CD4-positive, alpha-beta T cell treated with Interleukin-21 for 1 hour (primary cell): Measurements from ENCODE around the gene TPT1.
"Not testable (repeated sequence)": the region's sequence is repeated elsewhere in the genome, so short reads cannot be mapped to it uniquely, and the experiment has no call there.

ENCODE experiments used
- DNase-seq: peaks from one replicate; pipeline ENCODE4 v3.0.0-alpha.2; 2020

TPT1 gene

DNA sequence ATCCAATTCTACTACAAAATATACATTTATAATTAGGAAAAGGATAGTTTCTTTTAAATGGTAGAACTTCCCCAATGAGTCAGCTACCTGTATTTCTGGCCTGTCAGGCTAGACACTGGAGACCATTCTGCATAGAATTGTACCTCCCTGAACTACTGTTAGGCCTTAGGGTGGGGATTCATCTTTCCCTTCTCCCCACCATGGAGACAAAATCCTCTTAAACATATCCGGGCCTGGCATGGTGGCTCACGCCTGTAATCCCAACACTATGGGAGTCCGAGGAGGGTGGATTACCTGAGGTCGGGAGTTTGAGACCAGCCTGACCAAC lies 24.5 kb upstream of the TPT1 start:
- DNase-seq = no peak

DNA sequence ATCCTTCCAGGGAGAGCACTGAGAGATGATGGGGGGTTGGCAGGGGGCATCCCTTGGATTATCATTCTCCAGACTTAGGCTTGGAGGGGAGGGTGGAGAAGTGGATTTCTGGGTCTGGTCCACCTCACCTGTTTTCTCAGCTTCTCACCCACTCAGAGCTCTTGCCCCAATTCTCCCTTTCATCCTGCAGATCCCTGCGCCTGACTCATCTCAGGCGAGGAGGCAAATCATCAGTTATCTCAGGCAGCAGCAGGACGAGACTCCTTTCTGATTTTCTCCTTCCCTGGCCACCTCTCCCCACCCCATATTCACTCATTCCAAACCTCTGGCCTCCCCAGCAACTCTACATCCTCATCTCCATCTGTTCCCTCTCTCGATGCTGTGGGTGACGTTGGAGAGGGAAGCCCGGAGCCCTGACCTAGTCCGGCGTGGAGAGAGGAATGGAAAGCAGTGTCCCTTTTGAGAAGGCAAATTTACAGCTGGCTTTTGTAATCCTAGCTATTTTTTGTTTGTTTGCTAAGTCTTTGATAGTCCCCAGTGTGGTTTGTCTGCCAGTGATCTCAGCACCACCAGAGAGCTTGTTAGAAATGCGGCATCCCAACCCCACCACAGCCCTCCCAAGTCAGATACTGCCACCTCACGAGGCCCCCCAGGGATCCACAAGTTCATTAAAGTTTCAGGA lies 24.0 kb upstream of the TPT1 start:
- DNase-seq = no peak

DNA sequence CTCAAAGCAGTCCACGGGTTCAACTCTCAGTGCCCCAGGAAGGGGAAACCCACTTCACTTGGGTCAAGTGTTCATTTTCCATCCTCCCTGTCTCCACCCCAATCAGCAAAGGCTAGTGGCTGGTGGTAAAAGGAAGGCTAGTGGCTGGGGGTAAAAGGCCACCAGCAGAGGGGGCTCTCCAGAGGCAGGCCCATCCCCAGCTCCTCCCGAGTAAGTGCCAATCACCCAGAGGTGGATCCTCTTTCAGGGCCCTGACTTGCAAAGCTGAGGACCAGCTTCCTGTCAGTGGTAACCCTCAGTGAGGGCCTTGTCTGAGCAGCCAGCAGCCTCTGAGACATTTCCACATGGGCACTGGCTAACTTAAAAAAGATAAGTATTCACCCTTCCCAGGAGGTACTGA lies 22.0 kb upstream of the TPT1 start:
- no peak for DNase-seq

DNA sequence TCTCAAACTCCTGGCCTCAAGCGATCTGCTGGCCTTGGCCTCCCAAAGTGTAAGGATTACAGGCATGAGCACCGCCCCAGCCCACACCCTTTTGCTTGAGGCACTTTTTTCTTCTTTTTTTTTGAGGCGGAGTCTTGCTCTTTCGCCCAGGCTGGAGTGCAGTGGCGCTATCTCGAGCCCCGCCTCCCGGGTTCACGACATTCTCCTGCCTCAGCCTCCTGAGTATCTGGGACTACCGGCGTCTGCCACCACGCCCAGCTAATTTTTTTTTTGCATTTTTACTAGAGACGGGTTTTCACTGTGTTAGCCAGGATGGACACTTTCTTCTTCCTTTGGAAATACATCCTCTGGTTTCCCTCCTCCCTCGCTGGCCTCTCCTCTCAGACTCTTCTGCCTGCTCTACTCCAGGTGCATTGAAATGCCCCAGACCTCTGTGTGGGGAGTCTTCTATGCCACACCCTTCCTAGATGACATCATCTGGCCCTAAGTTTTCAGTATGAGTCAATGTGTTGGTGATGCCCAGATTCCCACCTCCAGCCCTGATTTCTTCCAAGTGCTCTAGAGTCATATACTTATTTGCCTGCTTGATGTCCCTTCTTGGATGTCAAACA lies 20.7 kb upstream of the TPT1 start:
- DNase-seq = no peak

DNA sequence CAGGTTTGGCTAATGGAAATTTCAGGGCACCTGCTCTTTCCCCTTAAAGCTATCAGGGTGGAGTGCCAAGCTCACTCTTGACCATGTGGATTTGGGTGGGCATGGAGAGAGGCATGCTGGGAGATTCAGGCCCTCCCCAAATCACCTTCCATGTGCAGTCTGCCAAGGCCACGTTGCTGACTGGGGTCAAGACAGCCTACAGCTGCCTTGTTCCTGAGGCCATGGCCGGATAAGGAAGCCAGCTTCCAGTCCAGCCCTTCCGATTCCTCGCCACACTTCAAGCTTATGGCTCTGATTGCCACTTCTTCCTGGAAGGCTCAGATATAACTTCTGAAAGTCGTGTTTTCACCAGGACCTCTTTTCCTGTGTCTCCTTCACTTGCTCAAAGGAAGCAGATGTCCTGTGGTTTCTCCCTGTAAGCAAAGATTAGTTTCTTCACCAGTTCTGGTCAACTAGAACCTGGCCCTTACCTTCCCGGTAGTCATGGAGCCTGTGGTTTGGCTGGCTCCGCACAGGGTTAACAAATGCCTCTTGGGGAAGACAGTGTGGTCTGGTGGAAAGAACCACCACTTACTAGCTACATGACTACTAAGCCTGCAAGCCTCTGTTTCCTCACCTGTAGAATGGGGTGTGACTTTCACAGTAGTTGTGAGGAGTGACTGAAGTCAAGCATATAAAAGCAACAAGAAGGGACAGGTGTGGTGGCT lies 16.1 kb upstream of the TPT1 start:
- no peak for DNase-seq

DNA sequence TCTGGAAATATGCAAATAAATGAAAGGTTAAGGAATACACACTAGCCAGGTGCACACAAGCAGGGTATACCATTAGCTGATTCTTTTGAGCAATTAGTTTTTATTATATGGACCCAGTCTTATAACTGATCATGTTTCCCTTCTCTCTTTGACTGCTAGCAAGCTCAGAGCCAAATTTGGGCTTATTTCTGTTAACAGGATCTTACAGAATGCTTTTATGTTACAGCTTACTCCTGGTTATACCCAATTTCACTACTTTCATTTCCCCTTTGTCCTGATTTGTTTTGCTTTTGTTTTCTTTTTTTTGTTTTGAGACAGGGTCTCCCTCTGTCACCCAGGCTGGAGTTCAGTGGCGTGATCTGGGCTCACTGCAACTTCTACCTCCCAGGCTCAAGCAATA lies 12.9 kb upstream of the TPT1 start:
- DNase-seq = no peak

DNA sequence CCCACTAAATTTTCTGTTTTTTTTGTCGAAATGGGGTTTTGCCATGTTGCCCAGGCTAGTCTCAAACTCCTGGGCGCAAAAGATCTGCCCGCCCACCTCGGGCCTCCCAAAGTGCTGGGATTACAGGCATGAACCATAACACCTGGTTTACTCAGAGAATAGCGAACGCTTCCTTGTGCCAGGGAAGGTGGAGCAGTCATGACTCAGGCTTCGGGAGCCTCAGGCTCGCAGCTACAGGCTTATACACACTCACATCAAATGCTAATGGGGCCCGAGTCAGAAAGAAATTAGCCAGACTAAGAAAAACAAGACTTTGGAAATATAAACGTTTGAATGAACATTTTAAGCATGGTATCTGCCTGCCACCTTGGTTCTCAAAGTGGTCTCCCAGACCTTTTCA lies 11.0 kb upstream of the TPT1 start:
- no peak for DNase-seq

DNA sequence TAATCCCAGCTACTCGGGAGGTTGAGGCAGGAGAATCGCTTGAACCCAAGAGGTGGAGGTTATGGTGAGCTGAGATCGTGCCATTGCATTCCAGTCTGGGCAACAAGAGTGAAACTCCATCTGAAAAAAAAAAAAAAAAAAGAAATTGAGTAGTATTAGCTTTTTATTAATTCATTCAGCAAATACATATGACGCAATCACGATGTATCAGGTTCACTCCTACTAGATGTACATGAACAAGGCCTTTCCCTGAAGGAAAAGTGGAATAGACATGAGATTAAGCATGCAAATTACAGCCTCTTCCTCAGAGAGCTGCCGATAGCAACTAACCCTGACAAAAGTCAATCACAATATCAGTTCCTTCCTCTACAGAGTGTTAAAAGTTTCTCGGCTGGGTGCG lies 9.2 kb upstream of the TPT1 start:
- no peak for DNase-seq

DNA sequence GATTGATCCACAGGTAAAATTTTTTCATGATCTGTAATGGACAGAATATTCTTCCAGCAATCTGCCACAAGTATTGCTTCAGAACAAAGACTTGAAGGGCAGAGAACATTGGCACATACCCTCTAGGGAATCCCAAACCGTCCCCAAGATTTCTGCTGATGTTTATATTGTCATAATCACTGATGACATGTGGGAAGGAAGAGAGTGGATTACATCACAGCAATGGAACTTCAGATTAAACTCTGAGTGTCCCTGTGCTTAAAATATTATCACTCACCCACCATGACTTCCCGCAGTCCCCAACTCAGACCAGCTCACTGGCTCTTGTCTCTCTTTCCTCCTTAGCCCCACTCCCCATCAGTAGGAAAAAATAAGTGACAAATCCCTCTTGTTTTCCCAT lies 8.5 kb upstream of the TPT1 start:
- DNase-seq = no peak

DNA sequence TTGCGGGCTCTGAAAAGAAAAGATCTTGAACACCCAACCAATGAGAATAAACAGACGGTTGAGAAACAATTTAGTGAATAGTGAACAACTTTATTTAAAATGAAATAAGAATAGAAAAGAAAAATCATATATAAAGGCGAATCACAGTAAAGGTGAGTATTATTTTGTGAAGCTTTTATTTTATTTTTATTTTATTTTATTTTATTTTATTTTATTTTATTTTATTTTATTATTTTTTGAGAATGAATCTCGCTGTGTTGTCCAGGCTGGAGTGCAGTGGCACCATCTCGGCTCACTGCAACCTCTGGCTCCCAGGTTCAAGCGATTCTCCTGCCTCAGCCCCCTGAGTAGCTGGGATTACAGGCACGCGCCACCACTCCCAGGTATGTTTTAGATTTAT lies 3.1 kb upstream of the TPT1 start:
- not testable (repeated sequence) for DNase-seq

DNA sequence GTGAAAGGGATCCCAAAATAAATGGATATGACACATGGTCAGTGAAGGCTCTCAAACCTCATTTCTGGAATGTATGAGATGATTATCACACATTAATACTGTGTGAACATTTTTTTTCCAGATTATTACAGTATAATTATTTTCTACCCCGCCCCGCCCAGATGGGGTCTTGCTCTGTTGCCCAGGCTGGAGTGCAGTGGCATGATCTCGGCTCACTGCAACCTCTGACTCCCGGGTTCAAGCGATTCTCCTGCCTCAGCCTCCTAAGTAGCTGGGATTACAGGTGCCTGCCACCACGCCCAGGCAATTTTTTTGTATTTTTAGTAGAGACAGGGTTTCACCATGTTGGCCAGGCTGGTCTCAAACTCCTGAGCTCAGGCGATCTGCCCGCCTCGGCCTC lies 2.1 kb upstream of the TPT1 start:
- not testable (repeated sequence) for DNase-seq

DNA sequence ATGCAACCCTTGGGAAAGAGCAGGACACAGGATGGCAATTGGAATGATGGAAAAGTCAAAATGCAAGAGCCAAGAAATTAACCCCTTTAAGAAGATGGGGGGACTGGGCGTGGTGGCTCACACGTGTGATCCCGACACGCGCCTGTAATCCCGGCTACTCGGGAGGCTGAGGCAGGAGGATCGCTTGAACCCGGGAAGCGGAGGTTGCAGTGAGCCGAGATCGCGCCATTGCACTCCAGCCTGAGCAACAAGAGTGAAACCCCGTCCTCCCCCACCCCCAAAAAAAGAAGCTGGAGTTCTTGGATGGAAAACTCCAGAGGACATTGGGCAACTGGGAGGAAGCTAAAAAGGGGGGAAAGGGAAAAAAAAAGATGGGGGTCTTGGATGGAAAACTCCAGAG lies 1.7 kb upstream of the TPT1 start:
- not testable (repeated sequence) for DNase-seq

DNA sequence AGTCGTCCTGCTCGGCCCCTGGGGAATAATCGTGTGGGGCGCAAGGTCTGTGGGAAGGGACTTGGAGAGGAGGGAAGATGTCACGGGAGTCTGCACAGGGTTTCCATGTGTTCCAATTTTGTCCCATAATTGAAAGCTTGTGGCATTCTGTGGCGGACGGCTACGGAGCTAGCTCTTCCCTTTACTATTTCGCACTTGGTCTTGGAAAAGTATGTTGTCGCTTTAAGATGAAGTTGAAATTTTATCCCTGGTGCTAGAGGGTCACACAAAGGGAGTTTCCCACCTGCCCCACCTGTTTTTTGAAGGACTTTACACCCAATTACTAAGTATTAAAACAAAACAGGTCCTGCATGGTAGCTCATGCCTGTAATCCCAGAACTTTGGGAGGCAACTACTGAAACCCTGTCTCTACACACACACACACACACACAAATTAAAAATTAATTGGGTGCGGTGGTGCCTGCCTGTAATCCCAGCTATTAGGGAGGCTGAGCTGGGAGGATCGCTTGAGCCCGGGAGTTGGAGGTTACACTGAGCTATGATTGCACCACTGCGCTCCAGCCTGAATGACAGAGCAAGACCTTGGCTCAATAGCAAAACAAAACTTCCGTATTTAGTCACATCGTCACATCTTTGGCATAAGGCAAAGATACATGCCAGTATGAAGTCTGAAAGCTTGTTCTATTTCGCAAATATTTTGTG lies 967 bp upstream of the TPT1 start:
- no peak for DNase-seq

DNA sequence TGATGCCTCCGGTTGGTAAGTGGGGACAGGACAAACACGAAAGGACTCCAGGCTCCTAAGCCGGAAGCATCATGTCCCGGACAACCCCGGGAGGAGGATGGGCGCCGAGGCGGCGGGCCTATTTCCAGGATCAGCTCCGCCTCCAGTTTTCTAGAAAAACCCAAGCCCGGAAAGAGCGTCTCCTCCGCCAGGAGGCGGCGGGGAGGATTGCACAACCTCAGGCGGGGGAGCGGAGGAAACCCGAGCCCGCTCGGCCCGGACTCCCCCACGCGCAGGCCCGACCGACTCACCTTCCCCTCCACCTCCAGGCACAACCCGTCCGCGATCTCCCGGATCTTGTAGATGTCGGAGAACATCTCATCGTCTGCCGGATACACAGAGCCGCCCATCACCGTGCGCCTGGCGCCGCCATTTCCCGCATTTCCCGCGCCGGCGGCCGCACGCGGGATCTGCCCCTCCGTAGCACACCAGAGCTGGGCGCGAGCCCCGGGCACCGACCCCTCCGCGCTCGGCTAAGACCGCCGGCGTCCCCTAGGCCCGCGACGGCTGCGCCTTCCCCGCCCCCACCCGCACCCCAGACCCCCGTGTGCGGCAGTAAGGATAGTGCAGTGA lies 455 bp downstream of the TPT1 start:
- DNase-seq = peak; percentile 88

DNA sequence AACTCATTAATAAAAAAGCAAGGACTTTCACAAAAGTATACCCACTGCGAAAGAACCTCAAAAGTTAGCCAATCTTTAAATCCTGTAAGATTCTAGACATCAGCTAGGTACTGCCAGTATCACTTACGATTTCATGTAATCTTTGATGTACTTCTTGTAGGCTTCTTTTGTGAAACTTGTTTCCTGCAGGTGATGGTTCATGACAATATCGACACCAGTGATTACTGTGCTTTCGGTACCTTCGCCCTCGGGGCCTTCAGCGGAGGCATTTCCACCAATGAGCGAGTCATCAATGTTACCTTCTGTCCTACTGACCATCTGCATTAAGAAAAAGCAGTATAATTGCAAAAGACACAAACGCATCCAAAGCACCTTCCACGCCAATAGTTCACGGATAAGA lies 1.1 kb downstream of the TPT1 start:
- DNase-seq = peak; percentile 37

DNA sequence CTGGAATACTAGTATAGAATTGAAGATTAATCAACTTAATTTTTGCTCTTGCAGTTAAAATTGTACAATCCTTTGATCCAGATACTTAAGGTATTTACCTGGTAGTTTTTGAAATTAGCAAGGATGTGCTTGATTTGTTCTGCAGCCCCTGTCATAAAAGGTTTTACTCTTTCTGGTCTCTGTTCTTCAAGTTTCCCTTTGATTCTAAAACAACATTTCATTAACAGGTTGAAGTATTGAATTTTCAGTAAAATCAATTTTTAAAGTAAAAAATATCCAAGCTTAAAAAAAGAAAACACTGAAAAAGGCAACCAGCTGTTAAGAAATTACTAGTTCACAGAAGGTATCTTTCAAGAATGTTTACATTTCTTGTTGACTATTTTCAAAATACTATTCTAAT lies 1.6 kb downstream of the TPT1 start:
- DNase-seq = no peak

DNA sequence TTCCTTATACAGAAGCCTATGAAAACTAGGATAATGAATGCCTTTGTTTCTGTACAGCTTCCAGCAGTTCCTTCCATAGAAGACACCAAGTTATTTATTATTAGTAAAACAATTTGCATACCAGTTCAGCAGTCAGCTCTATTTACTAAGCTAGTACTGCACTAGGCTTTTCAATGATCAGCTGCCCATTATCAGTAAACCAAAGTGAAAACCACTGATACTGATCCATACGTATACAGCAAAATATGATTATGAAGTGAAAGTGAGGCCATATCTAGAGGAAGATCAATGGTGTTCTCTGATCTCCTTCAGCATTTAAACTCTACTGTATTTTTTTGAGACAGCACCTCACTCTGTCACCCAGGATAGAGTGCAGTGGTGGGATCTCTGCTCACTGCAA lies 3.2 kb downstream of the TPT1 start:
- peak; percentile 24 for DNase-seq

DNA sequence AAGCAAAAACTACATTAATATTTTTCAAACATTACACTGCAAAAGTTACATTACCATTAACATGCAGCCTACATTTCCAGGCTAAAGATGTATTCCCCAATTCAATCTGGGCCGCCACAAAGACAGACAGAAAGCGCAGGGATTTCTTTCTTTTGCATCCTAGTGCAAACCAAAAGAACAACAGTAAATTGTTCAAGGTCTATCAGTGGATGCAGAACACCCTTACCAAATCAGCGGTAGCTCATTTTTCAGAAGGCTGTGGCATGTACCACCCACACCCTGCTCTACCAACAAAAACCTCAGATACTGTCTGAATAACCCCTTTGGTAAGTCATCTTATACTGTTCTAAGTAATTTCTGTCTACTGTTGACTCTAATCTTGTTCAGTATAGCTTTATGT lies 3.6 kb downstream of the TPT1 start:
- DNase-seq = peak; percentile 24

DNA sequence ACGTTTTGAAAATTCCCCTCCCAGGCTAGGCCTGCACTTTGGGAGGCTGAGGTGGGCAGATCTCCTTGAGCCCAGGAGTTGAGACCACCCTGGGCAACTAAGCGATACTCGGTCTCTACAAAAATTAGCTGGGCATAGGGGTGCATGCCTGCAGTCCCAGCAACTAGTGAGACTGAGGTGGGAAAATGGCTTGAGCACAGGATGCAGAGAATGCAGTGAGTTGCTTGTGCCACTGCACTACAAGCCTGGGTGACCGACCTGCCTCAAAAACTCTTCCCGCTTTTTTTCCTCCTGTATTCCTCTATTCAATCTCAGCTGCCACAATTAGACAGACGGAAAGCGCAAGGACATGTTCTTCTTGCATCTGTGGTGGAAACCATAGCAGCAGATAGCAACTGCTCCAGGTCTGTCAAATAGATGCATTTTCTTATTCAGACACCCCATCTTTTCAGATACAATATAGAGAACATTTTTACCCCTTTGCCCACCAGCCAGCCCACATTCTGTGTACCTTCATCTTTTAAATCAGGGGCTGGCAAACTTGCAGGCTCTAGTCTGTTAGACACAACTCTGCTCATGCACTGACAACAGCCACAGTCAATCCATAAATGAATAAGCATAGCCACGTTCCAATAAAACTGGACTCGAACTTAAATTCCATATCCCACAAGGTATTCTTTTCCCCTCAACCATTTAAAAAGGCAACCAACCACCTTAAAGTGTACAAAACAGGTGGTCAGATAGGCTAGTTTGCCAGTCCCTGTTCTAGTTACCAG lies 4.8 kb downstream of the TPT1 start:
- peak; percentile 22 for DNase-seq

DNA sequence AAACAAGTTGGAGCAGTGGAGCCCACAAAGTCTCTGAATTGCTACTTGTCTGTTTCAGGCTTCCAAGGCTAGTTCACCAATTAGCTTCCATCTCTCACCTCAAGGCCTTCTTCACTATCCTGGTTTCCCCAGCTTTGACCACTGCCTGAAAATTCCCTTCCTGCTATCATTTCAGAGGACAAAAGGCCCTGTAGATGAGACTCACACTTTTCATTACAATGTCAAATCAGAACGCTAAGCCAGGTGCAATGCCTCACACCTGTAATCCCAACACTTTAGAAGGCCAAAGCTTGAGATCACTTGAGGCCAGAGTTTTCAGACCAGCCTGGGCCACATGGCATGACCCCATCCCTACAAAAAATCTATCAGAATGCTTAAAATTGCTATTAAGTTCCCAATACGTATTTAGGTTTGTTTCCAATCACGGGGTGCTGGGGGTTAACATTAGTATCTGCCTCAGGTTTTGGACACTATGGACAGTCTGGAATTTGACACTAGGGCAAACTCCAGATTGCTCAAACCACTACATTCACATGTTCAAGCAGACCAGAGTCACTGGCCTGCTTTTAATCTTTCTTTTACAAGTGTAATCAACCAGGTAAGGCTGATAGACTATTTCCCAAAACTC lies 5.5 kb downstream of the TPT1 start:
- peak; percentile 30 for DNase-seq

DNA sequence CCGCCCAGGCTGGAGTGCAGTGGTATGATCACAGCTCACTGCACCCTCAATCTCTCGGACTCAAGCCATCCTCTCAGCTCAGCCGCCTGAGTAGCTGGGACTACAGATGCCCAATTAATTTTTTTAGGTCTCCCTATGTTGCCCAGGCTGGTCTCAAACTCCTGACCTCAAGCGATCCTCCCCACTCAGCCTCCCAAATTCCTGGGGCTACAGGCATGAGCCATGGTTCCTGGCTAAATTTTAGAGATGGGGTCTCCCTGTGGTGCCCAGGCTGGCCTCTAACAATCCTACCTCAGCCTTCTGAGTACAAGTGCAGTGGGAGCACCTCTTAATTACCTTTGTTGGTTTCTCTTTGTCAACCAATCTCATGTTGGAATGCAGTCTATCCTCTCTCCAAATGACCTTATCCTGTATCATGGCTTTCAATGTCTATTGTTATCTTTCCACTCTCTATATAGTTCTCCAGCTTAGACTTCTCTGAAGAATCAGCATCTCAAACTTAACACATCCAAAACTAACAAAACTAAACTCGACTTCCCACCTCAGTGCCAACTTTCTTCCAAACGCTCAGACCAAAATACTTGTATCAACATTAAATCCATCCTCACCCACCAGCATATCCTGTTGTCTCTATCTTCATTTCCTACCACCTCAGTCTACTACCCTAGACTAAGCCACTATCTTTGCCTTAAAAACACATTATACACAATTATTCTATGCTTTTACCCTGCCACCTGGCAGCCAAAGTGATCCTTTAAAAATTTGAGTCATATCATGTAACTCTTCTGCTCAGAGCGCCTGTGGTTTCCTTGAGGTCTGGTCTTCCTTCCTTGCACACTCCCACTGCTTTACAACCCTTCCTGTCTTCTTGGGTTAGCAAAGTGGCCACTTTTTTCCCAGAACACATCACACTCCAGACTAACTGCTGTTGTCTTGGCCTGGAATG lies 6.7 kb downstream of the TPT1 start:
- DNase-seq = peak; percentile 67
